ENCODE data around the gene UBE3C.

DNA sequence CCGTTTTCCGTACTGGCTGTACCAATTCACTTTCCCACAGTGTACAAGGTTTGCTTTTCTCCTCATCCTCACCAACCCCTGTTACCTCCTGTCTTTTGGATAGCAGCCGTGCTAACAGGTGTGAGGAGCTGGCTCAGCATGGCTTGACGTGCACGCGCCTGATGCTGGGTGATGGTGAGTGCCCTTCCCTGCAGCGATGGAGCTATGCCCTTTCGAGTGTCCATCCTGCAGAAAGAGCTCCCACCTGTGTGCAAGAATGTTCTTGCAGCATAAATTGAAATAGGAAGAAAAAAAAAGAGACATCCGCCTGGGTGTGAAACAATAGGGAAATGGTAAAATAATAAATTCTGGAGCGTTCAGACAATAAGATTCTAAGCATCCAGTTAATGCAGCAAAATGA, 9.5 kb upstream of the UBE3C start:
- TF ChIP-seq EZH2 (IDR thresholded peaks at IDR 0.05; ENCODE audit: borderline replicate concordance, low read depth, low read length, severe bottlenecking) (no peak), FOS (IDR thresholded peaks at IDR 0.05; ENCODE audit: borderline replicate concordance, insufficient read depth, low read length) (no peak), POLR2A (IDR thresholded peaks at IDR 0.05; ENCODE audit: low read depth, low read length) (no peak)
- TF ChIP-seq, protein P1, sequence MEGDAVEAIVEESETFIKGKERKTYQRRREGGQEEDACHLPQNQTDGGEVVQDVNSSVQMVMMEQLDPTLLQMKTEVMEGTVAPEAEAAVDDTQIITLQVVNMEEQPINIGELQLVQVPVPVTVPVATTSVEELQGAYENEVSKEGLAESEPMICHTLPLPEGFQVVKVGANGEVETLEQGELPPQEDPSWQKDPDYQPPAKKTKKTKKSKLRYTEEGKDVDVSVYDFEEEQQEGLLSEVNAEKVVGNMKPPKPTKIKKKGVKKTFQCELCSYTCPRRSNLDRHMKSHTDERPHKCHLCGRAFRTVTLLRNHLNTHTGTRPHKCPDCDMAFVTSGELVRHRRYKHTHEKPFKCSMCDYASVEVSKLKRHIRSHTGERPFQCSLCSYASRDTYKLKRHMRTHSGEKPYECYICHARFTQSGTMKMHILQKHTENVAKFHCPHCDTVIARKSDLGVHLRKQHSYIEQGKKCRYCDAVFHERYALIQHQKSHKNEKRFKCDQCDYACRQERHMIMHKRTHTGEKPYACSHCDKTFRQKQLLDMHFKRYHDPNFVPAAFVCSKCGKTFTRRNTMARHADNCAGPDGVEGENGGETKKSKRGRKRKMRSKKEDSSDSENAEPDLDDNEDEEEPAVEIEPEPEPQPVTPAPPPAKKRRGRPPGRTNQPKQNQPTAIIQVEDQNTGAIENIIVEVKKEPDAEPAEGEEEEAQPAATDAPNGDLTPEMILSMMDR (IDR thresholded peaks at IDR 0.05; ENCODE audit: extremely low read depth in 1 of 2, insufficient read depth in 1 of 2, low read depth in 1 of 2, low read length in 2 of 2), result no peak

Measured in endothelial cell of umbilical vein (primary cell).